K562 (cell line): ENCODE measurements around the gene FAAH.

Source experiments
- EZH2 ChIP-seq: IDR thresholded peaks from 2 replicates; pipeline ENCODE4 v1.6.1; 2012; ENCODE audit warnings: low read depth, mild to moderate bottlenecking, inconsistent platforms, low read length, borderline replicate concordance
- IRF1 ChIP-seq: sonication (generic); formaldehyde crosslinking; IDR thresholded peaks from 2 replicates; pipeline ENCODE4 v1.8.0; 2022; ENCODE audit warnings: missing genetic modification reagents, mild to moderate bottlenecking, borderline replicate concordance
- JUNB ChIP-seq: fragments of 450-650 bp; formaldehyde crosslinking; conservative IDR thresholded peaks from 2 replicates; pipeline ENCODE4 v1.4.0; 2020; ENCODE audit warnings: mild to moderate bottlenecking
- ZEB2 ChIP-seq: fragments of 450-650 bp; IDR thresholded peaks from 2 replicates; pipeline ENCODE4 v1.6.1; 2016
- ZNF121 ChIP-seq: sonication (generic); formaldehyde crosslinking; conservative IDR thresholded peaks from 2 replicates; pipeline ENCODE4 v1.8.0; 2022; ENCODE audit warnings: missing genetic modification reagents
- TF ChIP-seq, protein P1 (sequence below): sonication (generic); formaldehyde crosslinking; IDR thresholded peaks from 2 replicates; pipeline ENCODE4 v1.8.0; 2022; ENCODE audit warnings: missing genetic modification reagents, mild to moderate bottlenecking, moderate library complexity, borderline replicate concordance

- TF ChIP-seq EZH2 (no peak), IRF1 (no peak), JUNB (CRISPR knock-in tag) (no peak), ZEB2 (no peak), ZNF121 (no peak)
- TF ChIP-seq, protein P1, sequence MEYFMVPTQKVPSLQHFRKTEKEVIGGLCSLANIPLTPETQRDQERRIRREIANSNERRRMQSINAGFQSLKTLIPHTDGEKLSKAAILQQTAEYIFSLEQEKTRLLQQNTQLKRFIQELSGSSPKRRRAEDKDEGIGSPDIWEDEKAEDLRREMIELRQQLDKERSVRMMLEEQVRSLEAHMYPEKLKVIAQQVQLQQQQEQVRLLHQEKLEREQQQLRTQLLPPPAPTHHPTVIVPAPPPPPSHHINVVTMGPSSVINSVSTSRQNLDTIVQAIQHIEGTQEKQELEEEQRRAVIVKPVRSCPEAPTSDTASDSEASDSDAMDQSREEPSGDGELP, result no peak
Measured at GRCh38 chr1:46434358-46434757, 40.2 kb downstream of the FAAH start.
